Kidney epithelial cell (primary cell): ENCODE data around the gene MUC13. TPM values are rescaled to one million over a fixed set of nuclear protein-coding genes. Genes with fewer than 3 reads are reported as not detected.

ENCODE experiments used
- DNase-seq: peaks from one replicate; pipeline ENCODE4 v3.0.0-alpha.2; 2010; ENCODE audit warnings: low read depth
- H3K27me3 ChIP-seq: 2 replicates; pipeline ENCODE4 v1.6.0; 2011; ENCODE audit warnings: low read length; ENCODE audit not compliant: control insufficient read depth, insufficient read depth
- H3K36me3 ChIP-seq: 2 replicates; pipeline ENCODE4 v1.5.1; 2011; ENCODE audit warnings: low read length; ENCODE audit not compliant: control insufficient read depth, insufficient read depth
- H3K4me3 ChIP-seq: 2 replicates; pipeline ENCODE4 v1.5.1; 2011; ENCODE audit warnings: low read depth, mild to moderate bottlenecking, control low read depth, low read length
- total RNA-seq: library from RNA; depleted of rRNA; stranded (reverse); fragments of >200 nt; gene quantifications from 2 replicates; pipeline ENCODE4 v1.2.3, GENCODE V29; 2015
- TF ChIP-seq, protein P1 (sequence below): IDR thresholded peaks from 2 replicates; pipeline ENCODE4 v1.5.1; 2011; ENCODE audit warnings: mild to moderate bottlenecking, moderate library complexity, low read length, control low read depth, inconsistent platforms; ENCODE audit not compliant: insufficient read depth, poor library complexity, severe bottlenecking

Gene MUC13
- total RNA-seq, 1 donor from 2014 or later, result not detected

DNA sequence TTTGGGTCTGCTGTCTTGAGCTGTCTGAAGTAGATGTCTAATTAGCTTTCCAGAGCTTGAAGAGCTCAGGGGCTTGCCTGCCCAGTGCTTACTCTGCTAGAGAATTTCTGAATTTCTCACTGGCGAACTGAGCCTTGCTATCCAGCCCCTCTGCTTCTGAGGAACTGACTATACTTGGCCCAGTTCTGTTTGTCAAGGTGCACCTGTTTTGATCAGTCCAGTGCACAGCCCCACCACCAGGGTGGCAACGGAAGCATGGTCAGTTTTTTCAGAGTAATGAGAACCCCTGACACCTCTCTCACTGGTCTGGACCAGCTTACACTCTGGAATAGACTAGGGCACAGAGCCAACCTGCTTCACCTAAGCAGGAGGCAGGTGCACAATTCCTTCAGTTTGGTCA is 72.5 kb downstream of the MUC13 start:
- Histone ChIP-seq H3K4me3 (no peak overlapping the region), H3K27me3 (no peaks in the 10 kb centered on the region), H3K36me3 (no peaks in the 10 kb centered on the region)
- TF ChIP-seq, protein P1, sequence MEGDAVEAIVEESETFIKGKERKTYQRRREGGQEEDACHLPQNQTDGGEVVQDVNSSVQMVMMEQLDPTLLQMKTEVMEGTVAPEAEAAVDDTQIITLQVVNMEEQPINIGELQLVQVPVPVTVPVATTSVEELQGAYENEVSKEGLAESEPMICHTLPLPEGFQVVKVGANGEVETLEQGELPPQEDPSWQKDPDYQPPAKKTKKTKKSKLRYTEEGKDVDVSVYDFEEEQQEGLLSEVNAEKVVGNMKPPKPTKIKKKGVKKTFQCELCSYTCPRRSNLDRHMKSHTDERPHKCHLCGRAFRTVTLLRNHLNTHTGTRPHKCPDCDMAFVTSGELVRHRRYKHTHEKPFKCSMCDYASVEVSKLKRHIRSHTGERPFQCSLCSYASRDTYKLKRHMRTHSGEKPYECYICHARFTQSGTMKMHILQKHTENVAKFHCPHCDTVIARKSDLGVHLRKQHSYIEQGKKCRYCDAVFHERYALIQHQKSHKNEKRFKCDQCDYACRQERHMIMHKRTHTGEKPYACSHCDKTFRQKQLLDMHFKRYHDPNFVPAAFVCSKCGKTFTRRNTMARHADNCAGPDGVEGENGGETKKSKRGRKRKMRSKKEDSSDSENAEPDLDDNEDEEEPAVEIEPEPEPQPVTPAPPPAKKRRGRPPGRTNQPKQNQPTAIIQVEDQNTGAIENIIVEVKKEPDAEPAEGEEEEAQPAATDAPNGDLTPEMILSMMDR, result no peak
- no peak for DNase-seq

DNA sequence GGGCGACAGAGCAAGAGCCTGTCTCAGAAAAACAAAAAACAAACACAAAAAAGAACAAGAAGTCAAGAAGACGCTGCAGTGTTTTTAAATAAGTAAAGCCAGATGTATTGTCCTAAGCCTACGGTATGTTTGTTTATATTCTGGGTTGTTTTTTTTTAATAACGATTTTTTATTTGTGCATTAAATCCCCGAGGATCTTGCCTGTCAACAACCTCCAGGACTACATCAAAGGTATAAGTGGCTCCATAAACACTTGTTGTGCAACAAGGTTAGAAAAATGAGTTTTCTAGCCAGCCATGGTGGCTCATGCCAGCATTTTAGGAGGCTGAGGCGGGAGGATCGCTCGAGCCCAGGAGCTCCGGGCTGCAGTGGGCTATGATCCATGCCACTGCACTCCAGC is 73.5 kb downstream of the MUC13 start:
- Histone ChIP-seq H3K4me3 (no peak overlapping the region), H3K27me3 (no peaks in the 10 kb centered on the region), H3K36me3 (no peaks in the 10 kb centered on the region)
- DNase-seq, result no peak
- TF ChIP-seq, protein P1, result no peak

DNA sequence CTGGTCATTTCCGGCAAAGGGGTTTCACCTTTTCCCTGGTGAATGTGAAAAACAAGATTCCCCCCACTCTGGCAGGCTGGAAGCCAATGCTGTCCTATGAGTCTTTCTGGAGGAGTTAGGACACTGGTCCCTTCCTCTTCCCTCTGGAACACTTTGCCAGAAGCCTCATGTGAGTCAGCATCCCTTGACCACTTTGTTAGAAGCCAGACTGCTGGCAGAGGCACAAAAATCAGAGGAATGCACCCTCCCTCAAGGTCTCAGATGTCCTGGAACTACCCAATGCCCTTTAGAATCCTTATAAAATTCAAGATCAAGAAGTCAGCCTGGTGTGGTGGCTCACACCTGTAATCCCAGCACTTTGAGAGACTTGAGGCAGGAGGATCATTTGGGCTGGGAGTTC is 74.0 kb downstream of the MUC13 start:
- Histone ChIP-seq H3K36me3 (no peaks in the 10 kb centered on the region), H3K27me3 (no peaks in the 10 kb centered on the region), H3K4me3 (no peak overlapping the region)
- DNase-seq, result peak; percentile 94
- TF ChIP-seq, protein P1, result no peak

DNA sequence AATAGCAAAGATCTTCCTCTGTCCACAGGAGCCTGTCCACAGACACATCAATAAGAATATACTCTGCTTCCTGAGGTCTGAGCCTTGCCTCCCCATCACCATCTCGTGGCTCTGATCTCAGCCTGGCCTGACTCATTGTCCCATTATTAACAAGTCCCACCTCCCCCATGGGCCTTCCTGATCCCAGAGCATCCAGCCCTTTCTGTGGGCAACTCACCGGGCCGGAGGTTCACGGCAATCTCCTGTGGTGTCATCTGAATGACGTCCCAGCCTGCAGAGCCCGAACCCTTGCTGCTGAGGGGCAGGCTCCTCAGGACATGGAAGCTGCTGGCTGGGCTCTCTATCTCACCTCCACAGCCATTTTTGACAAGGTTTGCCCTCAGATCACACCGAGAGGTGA is 75.5 kb downstream of the MUC13 start:
- no peaks in the 10 kb centered on the region for H3K36me3 ChIP-seq
- peak; percentile 82 for DNase-seq
- H3K4me3 ChIP-seq, result no peak overlapping the region
- TF ChIP-seq, protein P1, result no peak
- no peaks in the 10 kb centered on the region for H3K27me3 ChIP-seq

- no peaks in the 10 kb centered on the region for H3K36me3 ChIP-seq
- no peak for DNase-seq
- TF ChIP-seq, protein P1, result no peak
- H3K4me3 ChIP-seq, result no peak overlapping the region
- no peaks in the 10 kb centered on the region for H3K27me3 ChIP-seq
Measured at GRCh38 chr3:124858275-124858674, 76.3 kb downstream of the MUC13 start.

GRCh38 chr3:124856677-124857076 is 77.9 kb downstream of the MUC13 start:
- no peak overlapping the region for H3K4me3 ChIP-seq
- H3K27me3 ChIP-seq, result no peaks in the 10 kb centered on the region
- DNase-seq, result no peak
- TF ChIP-seq, protein P1, result no peak
- no peaks in the 10 kb centered on the region for H3K36me3 ChIP-seq
